HL-60/S4 (cell line): Measurements from ENCODE around the gene KAT7.

Experiments
- in situ Hi-C: fragments of 300-500 bp; cut with MboI; formaldehyde crosslinking; loops from 2 replicates; pipeline ENCODE4 v1.14.3; 2022; ENCODE audit warnings: low sequenced_read_pairs

KAT7 gene

DNA sequence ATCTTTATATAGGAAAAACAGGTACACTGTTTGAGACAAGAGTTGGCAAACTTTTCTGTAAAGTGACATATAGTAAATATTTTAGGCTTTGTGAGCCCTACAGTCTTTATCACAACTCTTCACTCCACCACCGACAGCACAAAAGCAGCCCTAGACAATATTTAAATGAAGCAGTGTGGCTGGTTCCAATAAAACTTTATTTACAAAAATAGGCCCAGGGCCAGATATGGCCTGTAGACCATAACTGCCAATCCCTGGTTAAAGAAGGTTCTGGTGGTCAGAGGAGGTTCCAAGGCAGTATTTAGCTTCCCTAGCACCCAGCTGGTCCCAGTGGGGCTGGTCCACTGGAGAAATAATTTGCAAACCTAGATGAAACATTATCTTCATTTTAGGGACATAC, 28.2 kb upstream of the KAT7 start:
- in situ Hi-C loops, result no loop called here

DNA sequence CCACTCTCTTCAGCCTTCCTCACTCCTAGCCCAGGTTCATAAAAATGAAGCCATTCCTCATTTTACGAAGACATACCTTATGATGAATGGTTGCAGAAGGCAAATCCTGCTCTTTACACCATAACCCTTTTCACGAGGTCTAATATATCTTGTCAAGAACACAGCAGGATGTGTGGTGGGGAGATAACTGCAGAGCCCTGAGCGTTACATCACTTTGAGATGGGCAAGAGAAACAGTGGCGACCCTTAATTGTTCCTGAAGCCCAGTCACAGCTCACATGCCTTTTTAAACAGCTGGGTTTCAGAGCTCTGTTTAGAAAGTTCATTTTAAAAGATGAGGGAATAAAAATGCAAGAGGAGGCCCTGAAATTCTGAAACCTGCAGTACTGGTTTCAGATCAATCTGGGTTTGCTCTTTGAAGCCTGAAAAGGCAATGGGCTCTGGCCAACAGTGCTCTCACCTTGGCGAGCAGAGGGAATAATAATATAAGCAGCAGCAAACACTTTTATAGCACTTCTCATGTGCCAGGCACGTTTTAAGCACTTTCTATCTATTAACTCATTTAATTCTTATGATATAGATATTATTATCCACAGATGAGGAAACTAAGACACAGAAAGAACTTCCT, 27.4 kb upstream of the KAT7 start:
- in situ Hi-C loops, result no loop called here

DNA sequence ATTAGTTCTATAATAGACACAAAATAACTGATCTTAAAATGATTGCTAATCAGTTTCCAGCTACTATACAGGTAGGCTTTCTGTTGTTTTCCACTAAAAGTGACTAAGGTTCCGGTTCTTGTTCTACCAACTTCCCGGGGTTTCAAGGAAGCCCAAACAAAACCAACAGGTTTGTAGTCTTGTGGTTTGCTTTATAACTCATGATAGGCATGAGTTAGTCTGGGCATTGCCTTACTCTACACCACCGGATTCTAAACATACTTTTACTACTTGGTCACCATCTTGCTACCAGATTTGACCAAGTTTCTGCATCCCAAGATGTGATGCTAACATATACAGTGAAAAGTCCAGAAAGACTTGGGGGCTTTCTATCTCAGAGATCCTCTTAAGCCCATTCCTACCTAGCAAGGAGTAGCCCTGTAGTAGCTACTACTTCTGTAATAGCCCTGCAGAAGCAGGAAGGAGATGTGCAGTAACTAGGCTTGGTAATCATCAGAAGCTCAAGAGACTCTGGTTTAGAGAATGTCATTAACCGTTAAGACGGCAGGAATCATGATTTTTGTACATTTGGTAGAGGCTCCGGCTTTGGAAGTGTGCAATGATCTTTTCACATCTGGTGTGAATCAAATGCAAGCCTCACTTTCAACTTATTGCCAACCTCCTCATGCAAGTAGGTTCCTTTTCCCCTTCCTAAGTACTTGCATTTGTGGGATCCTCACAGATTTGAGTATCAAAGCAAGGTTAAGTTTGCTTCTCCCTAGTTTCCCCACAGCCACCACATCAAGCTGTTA, 26.1 kb upstream of the KAT7 start:
- in situ Hi-C loops, result no loop called here

DNA sequence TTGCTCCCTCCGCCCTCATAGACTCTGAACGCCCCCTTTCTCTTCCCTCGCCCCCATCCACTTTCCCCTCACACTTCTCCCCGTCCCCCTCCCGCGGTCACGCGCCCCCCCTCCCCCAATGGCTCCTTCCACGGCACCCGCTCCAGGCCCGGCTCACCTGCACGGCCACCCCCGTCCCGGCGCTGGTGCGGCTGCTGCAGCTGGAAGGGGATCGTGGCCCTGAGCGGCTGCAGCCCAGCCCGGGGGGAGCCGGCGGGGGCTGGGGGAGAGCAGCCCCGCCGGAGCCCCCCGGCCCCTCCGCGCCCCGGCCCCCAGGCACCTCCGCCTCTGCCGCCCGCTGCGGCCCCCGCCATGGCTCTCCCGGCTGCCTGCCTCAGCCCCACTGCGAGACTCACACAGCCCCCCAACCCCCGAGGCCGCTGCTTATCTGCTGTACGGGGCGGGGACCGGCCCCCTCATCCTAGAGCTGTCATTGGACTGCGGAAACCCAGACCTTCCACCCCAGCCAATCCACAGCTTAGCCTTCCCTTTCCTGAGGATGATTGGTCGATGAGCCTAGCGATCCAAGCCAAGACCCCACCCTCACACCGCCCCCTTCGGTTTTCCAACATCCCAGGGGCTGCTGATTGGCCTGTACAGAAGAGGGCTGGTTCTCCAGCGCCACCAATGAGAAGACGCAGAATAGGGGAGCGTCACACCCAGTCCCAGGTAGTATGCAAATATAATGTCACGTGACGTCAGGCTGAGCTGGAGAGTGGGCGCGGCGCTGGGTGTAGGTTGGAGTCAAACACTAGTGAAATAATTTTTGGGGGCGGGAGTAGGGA, 24.5 kb upstream of the KAT7 start, which contains the start of gene FAM117A:
FAM117A (minus strand) TSS at position 397 of the 824 bp plus-strand sequence; CDS start at position 353, 44 bp downstream.
- in situ Hi-C loops, result no loop called here

DNA sequence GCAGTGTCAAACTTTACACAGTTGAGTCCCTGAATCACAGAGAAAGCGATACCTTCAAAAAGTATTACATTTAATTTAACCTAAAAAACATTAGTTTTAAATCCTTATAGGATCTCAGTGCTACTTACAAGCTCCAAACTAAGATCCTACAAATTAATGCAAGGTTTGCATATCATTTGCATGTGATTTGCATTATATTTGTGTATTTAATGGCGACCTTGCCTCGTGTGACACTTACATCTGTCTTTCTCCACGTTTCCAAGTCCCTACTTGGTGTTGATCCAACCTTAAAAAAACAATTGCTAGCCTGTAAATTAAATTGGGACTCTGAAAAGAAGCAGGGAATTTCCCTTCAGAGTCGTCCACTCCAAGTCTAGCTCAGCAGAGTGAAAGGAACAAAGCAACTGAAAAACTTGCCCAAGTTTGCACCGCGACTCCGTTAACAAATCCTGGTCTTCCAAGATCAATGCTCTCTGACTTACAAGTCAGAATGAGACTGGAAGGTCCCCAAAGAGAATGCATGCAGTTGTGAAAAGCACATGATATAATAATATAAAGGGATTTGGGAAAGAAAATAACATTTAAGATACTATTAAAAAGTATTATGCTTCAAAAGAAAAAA, 23.8 kb upstream of the KAT7 start:
- in situ Hi-C loops, result no loop called here

DNA sequence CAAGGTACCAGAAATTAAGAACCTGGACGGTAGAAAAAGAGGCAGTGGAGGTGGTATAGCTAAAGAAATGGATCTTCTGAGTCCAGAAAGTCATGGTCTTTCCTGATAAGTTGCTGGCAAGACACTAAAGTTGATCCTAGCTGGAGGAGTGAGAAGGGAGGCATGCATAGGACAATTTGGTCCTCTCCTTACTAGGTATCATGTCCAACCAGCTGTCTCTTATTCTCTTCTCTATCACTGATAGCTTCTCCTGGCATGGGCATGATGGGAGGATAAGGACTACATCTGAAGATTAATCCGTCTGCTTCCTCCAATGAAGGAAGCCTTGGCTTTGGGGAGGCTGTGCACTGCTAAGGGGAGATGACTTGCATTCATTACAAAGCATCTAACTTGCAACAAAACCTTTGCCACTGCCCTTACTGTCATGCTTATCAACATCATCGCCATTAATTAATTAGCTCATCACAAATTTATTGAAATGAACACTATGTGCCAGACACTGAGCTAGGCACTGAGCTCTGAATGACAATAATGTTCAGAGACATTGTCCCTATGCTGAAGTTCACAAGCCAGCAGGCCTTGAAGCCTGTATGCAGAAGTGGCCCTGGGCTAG, 21.5 kb upstream of the KAT7 start:
- in situ Hi-C loops, result no loop called here

DNA sequence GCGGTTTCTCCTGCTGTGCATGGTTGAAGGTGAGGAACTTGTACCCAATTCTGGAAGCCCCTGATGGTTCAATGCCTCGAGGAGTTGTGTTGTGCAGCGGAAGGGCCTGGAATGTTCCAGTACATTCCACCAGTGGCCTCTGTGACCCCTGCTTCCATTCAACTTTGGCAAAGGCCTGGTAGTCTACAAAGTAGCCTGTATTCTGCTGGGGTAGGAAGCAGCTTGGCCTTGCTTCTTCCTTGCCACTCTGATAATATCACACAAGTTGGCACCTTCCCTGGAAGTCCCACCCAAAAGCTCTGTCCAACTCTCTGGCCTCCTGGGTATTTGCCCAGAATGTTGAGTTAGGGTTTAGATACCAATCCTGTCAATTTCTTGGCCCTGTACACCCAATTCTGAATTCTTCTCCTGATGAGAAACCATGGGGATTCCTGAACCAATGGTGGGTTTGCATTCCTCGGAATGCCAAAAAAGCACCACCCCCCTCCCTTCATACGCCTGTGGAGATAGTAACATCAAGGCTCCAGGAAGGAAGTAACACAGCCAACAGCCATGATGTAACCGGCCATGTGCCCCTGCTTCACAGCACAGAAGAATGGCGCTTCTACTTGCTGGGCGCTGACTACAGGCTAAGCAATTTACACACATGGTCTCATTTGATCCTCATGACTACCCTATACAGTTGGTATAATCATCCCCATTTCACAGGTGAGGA, 12.8 kb upstream of the KAT7 start:
- in situ Hi-C loops, result no loop called here

DNA sequence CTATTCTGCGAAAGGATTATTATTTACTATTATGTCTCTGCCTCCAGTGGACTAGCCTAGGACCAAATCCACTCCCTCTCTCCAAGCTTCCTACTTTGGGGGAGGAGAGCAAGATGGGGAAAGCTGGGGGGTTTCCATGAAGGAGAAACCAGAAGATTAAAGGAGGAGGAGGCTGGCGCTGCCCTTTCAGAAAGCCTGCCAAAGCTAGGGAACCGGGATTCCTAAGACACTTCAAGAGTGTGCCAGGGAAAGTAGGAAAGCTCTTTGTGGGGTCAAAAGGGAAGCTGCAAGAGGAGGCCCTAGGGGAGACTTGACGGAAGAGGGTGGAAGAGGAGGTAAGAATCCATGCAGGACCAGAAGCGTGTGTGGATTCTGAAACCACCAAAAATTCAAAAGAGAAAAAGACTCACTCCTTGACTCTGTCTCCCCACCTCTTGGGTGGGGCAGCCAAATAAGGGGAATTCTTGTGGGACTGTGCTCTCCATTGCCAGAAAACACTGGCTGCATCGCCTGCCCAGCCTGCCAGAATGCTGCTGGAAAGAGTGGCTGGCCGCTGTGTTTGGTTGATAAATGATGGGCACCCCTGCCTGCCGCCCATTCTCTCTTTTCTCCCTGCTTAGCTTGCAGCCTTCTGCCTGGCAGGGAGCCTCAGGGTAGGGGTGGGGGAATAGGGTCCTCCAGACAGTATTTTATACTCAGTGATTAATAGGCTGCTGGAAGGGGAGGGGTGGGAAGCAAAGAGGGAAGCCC, 11.8 kb upstream of the KAT7 start:
- in situ Hi-C loops, result no loop called here

DNA sequence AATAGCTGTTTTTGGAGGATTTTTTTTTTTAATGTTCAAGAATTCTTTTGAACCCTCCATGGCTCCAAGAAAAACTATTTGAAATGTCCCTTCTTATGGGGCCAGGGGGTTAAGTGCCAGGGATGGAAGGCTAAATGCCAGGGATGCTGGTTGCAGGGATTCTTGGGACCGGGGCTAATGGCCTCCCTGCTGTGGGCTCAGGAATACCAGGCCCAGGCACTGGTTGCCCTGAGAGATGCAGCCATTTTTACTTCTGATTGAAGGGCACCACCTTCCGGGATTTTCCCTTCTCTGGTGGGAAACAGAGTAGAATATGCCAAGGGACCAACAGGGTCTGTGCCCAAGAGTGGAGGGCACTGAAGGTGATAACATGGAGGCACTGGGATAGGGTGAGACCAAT, 10.9 kb upstream of the KAT7 start:
- in situ Hi-C loops, result no loop called here

DNA sequence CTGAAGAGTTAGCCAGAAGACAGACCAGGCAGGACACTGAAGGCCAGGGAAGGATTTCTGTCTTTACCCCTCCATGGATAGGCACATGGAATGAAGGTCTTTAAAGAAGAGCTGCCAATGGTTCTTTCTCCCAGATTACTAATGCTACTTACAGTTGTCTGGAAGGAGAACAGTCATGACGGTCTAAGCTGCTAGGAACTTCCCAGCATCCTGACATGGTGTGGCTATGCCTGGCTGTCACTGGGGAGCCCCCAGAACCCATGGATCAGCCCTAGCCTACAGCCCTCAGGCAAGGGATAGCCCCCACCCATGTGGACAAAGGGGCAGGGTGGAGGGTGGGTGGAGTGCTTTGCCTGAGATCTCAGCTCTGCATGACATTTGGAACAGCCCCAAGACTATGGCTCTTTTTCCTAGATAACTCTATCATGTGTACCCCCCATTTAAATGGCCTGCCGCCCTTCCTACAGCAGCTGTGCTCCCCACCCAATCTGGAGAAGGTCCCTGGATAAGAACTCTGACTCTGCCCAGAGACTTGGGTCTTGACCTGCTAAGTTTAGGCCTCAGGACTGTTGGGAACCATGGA, 9.2 kb upstream of the KAT7 start:
- in situ Hi-C loops, result no loop called here

DNA sequence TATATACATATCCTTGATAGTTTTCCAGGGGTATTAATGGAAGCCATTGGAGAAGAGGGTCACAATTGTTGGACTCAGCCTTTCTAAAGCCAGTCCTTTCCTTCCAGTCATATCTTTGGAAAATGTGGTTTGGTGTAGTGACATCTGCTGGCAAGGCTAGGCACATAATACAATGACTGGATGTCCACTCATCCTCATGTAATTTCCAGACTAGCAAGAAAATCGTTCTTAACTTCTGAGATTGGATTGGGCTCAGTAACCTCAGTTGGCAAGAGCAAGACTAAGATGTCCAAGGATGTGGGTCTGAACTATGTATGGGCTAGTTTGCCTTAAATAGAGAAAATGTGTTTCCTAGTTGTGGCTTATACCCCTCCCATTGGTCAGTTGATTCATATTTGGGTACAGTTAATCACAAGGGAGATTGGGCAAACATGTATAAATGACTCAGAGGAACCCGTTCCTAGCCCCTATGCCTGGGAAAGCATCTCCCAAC, 8.7 kb upstream of the KAT7 start:
- in situ Hi-C loops, result no loop called here

DNA sequence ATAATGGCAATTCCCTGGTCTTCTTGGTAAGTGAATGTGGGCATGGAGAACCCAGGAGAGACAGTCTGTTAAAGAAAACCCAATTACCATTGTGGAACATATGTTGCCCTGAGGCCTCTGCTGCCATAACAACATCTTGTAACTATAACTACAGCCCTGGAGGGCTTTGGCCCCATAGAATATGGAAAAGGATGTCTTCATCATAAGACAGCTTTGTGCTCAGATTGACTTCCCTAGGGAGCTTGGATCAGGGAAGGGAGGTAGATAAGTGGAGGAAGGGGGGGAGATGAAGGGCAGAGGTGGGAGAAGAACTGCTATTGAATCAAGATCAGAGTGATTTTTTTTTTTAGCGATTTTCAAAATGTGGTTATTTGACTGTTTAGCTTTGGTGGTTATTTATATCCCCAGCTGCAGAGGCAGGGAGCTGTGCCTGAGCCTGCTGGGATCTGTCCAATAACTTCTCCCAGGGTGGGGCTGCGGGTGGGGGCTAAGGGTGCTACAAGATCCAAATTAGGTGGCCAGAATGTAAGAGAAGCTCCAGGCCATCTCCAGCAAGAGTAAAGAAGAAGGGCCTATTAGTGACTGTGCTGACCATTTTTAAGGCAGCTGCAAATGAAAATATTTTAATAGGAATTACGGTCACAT, 5.3 kb upstream of the KAT7 start:
- in situ Hi-C loops, result no loop called here

DNA sequence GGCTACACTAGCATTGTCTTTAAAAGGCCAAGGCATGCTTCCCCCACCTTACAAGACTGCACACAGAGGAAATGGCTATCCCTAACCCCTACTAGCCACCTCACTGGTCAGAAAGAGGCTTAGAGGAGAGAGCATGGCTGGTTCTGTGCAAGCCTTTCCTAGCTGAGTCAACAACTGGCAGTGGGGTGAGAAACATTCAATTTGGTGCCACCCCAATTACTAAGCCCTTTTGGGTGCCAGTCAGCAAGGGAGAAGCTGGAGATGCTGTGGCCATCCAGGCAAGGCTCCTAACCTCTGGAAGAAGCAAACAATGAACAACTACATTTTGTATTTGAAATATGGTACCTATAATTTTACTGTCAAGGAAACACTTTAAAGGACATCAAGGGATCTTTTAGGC, 4.7 kb upstream of the KAT7 start:
- in situ Hi-C loops, result no loop called here

DNA sequence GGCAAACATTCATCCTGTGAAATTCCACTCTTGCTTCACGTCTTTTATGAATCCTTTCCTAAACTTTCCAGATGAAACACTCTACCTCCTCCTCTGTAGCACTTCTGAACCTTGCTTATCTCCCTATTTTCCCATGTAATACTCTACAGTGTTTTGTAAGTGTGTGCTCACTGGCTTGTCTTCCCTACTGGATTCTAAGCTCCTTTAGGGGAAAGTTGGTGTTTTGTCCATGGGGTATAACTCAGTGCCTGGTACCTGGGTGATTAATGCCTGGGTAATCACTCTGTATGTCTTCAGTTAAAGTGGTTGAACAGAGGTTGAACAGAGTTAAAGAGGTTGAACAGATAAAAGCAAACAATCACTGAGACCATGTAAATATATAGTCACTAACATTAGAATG, 3.8 kb upstream of the KAT7 start:
- in situ Hi-C loops, result loop anchor here (5.0 kb wide), 1 partner anchor 72 kb away; no protein-coding TSS in a partner anchor

DNA sequence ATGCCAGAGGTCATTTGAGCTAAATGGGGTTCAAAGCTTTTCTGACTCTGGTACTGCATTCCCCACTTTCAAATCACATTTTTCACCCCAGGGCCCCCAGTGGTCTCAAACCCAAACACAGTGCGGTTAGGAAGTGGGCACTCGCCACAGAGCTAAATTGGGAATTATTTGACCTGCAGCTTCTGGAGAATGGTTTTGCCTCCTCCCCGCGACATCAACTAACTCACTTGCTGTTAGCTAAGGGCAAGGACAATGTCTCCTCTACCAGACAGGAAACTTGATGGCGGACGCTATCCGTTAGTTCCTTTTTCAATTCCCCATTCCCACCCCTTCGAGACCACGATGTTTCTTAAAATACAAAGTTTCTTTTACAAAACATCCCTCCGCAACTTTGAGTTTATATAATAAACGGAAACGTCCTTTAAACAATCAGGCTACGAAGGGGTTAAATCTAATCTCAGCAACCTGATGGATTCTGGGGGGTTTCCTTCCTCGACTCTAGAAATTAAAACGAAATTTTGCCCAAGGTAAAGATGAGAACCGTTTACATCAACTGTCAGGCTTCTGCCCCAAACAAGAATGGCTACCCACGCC, 500 bp upstream of the KAT7 start:
- in situ Hi-C loops, result loop anchor here (5.0 kb wide), 1 partner anchor 76 kb away; no protein-coding TSS in a partner anchor

DNA sequence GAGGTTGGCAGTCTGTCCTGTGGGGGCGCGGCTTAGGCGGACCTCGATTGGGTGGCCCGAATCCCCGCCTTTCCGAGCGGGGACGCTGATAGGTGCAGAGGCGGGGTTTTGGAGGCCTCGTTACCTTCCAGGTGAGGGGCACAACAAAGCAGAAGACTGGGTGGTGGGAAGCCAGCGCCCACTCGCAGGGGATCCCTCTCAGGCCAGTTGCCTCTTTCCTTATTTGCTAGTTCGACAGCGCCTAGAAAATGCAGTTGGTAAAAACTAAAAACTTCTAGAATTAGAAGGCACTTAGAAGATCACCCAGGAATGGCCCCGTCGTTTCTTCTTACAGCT, 730 bp downstream of the KAT7 start:
- in situ Hi-C loops, result loop anchor here (5.0 kb wide), 1 partner anchor 77 kb away; no protein-coding TSS in a partner anchor

DNA sequence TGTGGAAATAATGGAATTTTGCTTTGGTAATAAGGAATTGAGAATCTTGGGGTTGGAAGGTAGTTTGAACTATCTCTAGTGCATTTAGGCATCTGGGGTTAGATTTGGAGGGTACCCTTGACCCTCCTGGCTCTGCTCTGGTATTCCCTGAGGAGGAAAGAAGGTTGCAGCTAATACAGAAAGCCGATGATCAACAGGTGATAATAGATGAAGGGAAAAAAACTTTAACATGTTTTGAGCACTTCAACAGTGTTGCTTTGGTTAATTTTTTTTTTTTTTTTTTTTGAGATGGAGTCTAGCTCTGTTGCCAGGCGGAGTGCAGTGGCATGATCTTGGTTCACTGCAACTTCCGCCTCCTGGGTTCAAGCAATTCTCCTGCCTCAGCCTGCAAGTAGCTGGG, 4.8 kb downstream of the KAT7 start:
- in situ Hi-C loops, result no loop called here

DNA sequence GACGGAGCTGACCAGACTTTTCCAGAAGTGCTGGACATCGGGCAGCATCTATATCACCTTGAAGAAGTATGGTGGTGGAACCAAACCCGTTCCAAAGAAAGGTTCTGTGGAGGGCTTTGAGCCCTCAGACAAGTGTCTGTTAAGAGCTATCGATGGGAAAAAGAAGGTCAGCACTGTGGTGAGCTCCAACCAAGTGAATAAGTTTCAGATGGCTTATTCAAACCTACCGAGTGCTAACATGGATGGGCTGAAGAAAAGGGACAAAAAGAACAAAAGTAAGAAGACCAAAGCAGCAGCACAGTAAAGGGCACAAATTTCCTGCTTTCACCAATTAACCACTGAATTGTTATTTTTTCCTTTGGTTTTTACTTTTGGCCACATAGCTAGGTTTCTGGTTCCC, 6.9 kb downstream of the KAT7 start:
- in situ Hi-C loops, result no loop called here
